Measurements from ENCODE around the gene TNRC6C. TPM values are rescaled to one million over a fixed set of nuclear protein-coding genes. Genes with fewer than 3 reads are reported as not detected.

The TNRC6C gene
- total and polyA plus RNA-seq, 2 experiments from 2014 or later, result 4.2 to 5.6 TPM

DNA sequence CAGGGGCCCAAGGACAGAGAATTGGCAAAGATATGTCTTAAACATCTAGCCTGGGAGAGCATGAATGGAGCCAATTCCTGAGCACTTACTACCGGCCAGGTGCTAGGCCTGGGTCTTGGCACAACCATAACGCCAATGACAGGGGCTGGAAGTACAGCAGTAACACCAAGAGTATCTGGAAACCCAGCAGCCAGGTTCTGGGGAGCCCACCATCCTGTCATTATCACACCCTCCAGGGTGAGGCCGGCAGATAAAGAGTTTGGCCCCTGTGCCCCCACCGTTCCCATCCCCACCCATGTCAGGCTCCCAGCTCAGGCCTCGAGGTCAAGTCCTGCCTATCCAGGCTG lies 171.6 kb downstream of the TNRC6C start:
- no peak overlapping the region for H3K4me3 ChIP-seq
- no peak for TF ChIP-seq EZH2phosphoT487 (IDR thresholded peaks at IDR 0.05; ENCODE audit: low read depth, severe bottlenecking, unreplicated experiment)
- no peak for TF ChIP-seq EZH2 (IDR thresholded peaks at IDR 0.05; ENCODE audit: borderline replicate concordance)
- TF ChIP-seq, protein P1, sequence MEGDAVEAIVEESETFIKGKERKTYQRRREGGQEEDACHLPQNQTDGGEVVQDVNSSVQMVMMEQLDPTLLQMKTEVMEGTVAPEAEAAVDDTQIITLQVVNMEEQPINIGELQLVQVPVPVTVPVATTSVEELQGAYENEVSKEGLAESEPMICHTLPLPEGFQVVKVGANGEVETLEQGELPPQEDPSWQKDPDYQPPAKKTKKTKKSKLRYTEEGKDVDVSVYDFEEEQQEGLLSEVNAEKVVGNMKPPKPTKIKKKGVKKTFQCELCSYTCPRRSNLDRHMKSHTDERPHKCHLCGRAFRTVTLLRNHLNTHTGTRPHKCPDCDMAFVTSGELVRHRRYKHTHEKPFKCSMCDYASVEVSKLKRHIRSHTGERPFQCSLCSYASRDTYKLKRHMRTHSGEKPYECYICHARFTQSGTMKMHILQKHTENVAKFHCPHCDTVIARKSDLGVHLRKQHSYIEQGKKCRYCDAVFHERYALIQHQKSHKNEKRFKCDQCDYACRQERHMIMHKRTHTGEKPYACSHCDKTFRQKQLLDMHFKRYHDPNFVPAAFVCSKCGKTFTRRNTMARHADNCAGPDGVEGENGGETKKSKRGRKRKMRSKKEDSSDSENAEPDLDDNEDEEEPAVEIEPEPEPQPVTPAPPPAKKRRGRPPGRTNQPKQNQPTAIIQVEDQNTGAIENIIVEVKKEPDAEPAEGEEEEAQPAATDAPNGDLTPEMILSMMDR (IDR thresholded peaks at IDR 0.05; ENCODE audit: poor library complexity), result no peak
- peaks cover 3% of the 10 kb centered on the region for H3K79me2 ChIP-seq
- H3K36me3 ChIP-seq (replicated peaks; ENCODE audit: insufficient read depth, low read depth), result no peaks in the 10 kb centered on the region
- H4K20me1 ChIP-seq (ENCODE audit: insufficient read depth, poor library complexity, severe bottlenecking), result no peaks in the 10 kb centered on the region
- no peak overlapping the region for H3K27ac ChIP-seq
- no peaks in the 10 kb centered on the region for H3K9me2 ChIP-seq (replicated peaks; ENCODE audit: insufficient read depth)
- no peaks in the 10 kb centered on the region for H3K9me3 ChIP-seq (ENCODE audit: low read depth)
- H3K27me3 ChIP-seq, result peaks cover 11% of the 10 kb centered on the region
- H3K4me2 ChIP-seq, result no peak overlapping the region
- H2AFZ ChIP-seq, result no peak overlapping the region
- WGBS (ENCODE audit: low lambda C conversion rate, missing lambda C conversion rate), result 66% methylated on average over 3 of the region's 5 CpGs
- DNase-seq (ENCODE audit: low spot score), result no peak
- H3K4me1 ChIP-seq (ENCODE audit: insufficient read depth), result peaks cover 23% of the 10 kb centered on the region

GRCh38 chr17:78130437-78131101 lies 172.1 kb downstream of the TNRC6C start, which contains the start of gene TMC8:
Gene TMC8, plus strand, starts transcription at chr17:78130771. Its CDS starts 818 bp downstream, at chr17:78131589.
- WGBS (ENCODE audit: low lambda C conversion rate, missing lambda C conversion rate), result 84% methylated on average over 10 of the region's 10 CpGs
- H3K4me2 ChIP-seq, result peak within 1 kb of the TSS; percentile 87

DNA sequence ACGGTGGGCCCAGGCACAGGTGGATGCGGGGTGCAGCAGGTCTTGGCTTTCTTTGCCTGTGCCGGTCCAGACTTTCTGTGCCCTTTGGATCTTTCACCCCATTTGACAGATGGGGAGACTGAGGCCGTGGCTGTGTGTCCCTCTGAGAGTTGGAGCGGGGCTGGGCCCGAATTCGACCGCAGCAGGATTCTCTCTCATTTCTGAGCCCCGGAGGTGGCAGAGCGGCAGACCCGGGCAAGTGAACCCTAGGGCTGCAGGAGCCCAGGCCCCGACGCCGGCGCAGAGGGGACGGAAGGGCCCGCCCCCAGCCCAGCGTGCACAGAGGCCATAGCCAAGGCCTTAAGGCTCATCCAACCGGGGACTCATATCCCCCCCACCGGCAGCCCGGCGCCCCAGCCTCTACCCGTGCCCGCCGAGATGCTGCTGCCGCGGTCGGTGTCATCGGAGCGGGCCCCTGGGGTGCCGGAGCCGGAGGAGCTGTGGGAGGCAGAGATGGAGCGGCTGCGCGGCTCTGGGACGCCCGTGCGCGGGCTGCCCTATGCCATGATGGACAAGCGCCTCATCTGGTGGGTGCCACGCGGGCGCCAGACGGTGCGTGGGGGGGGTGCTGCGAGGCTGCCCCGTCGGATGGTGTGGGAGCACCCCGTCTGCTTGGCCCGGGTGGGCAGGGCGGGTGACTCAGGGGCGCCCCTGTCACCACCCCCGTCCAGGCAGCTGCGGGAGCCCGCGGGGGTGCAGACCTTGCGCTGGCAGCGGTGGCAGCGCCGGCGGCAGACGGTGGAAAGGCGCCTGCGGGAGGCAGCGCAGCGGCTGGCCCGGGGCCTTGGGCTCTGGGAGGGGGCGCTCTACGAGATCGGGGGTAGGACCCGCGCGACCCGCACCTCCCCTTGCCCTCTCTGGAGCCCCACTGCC lies 172.9 kb downstream of the TNRC6C start:
- Histone ChIP-seq H3K79me2 (peaks cover 3% of the 10 kb centered on the region), H3K9me3 (ENCODE audit: low read depth) (no peaks in the 10 kb centered on the region), H3K4me1 (ENCODE audit: insufficient read depth) (peaks cover 23% of the 10 kb centered on the region), H3K27me3 (peaks cover 11% of the 10 kb centered on the region), H2AFZ (no peak overlapping the region), H3K4me3 (no peak overlapping the region), H4K20me1 (ENCODE audit: insufficient read depth, poor library complexity, severe bottlenecking) (no peaks in the 10 kb centered on the region), H3K36me3 (replicated peaks; ENCODE audit: insufficient read depth, low read depth) (no peaks in the 10 kb centered on the region), H3K9me2 (replicated peaks; ENCODE audit: insufficient read depth) (no peaks in the 10 kb centered on the region), H3K4me2 (peak overlapping the region; percentile 87), H3K27ac (no peak overlapping the region)
- no peak for DNase-seq (ENCODE audit: low spot score)
- WGBS (ENCODE audit: low lambda C conversion rate, missing lambda C conversion rate), result 60% methylated on average over 37 of the region's 74 CpGs
- TF ChIP-seq, protein P1 (IDR thresholded peaks at IDR 0.05; ENCODE audit: poor library complexity), result no peak
- TF ChIP-seq EZH2phosphoT487 (IDR thresholded peaks at IDR 0.05; ENCODE audit: low read depth, severe bottlenecking, unreplicated experiment) (no peak), EZH2 (IDR thresholded peaks at IDR 0.05; ENCODE audit: borderline replicate concordance) (no peak)

More at GRCh38 chr17:78130437-78131101, 172.1 kb downstream of the TNRC6C start, which contains the start of gene TMC8:
- no peak for DNase-seq (ENCODE audit: low spot score)
- TF ChIP-seq, protein P1 (IDR thresholded peaks at IDR 0.05; ENCODE audit: poor library complexity), result no peak
- no peak for TF ChIP-seq EZH2 (IDR thresholded peaks at IDR 0.05; ENCODE audit: borderline replicate concordance)
- no peak for TF ChIP-seq EZH2phosphoT487 (IDR thresholded peaks at IDR 0.05; ENCODE audit: low read depth, severe bottlenecking, unreplicated experiment)
- Histone ChIP-seq H3K27ac (no peak within 1 kb of the TSS), H3K4me1 (ENCODE audit: insufficient read depth) (peaks cover 23% of the 10 kb centered on the region), H3K36me3 (replicated peaks; ENCODE audit: insufficient read depth, low read depth) (no peaks in the 10 kb centered on the region), H4K20me1 (ENCODE audit: insufficient read depth, poor library complexity, severe bottlenecking) (no peaks in the 10 kb centered on the region), H3K9me2 (replicated peaks; ENCODE audit: insufficient read depth) (no peaks in the 10 kb centered on the region), H3K27me3 (peaks cover 11% of the 10 kb centered on the region), H3K79me2 (peaks cover 3% of the 10 kb centered on the region), H3K4me3 (no peak within 1 kb of the TSS), H3K9me3 (ENCODE audit: low read depth) (no peaks in the 10 kb centered on the region), H2AFZ (no peak within 1 kb of the TSS)

Data from hepatocyte (in vitro differentiated cells).